Adrenal gland (tissue), 5 donors: ENCODE measurements around the gene NRXN3.

Experiments used
- POLR2A ChIP-seq, 2 donors: fragments of 450-650 bp; IDR thresholded peaks; one replicate each; pipeline ENCODE4 v1.6.1; 2017; ENCODE audit warnings: antibody characterized with exemption in 2 of 2, mild to moderate bottlenecking in 2 of 2, moderate library complexity in 1 of 2
- TF ChIP-seq, protein P1 (sequence below), 6 experiments: fragments of 450-650 bp in 4 of 6; fragments of 200-600 bp in 2 of 6; sonication (generic) in 1 of 6; IDR thresholded peaks; 1 replicate in 5 of 6; 2 replicates in 1 of 6; pipeline versions ENCODE4 v1.5.1 to v1.8.0; 2016 to 2021; ENCODE audit warnings: antibody characterized with exemption in 6 of 6, mild to moderate bottlenecking in 2 of 6, moderate library complexity in 1 of 6
- donor health status: DM: no; HTN: no; CAD: no.

DNA sequence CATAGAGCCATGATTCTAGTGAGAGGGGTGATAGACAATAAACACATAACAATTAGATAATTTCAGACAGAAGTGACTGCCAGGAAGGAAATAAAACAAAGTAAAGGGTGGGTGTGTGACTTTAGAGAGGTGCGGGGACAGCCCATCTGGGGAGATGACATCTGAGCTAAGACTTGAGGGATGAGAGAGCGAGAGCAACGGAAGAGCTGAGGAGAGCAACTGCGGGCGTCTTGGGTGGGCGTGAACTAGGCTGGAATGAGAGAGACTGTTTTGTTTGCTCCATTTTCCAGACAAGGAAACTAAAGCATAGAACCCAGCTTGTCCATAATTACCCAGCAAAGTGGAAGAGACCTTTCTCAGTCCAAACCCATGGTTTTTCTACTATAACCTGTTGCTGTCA, 25.3 kb downstream of the NRXN3 start:
- TF ChIP-seq, protein P1, sequence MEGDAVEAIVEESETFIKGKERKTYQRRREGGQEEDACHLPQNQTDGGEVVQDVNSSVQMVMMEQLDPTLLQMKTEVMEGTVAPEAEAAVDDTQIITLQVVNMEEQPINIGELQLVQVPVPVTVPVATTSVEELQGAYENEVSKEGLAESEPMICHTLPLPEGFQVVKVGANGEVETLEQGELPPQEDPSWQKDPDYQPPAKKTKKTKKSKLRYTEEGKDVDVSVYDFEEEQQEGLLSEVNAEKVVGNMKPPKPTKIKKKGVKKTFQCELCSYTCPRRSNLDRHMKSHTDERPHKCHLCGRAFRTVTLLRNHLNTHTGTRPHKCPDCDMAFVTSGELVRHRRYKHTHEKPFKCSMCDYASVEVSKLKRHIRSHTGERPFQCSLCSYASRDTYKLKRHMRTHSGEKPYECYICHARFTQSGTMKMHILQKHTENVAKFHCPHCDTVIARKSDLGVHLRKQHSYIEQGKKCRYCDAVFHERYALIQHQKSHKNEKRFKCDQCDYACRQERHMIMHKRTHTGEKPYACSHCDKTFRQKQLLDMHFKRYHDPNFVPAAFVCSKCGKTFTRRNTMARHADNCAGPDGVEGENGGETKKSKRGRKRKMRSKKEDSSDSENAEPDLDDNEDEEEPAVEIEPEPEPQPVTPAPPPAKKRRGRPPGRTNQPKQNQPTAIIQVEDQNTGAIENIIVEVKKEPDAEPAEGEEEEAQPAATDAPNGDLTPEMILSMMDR (IDR thresholded peaks at IDR 0.05), result no peak
- TF ChIP-seq POLR2A (IDR thresholded peaks at IDR 0.05), result no peak
